DOHH2 (cell line): Measurements from ENCODE around the gene ZNRF3.

Experiments
- H3F3A ChIP-seq: fragments of 200-600 bp; sonication (generic), shearing (Covaris generic); 2 replicates; pipeline ENCODE4 v1.6.0; 2016; ENCODE audit warnings: antibody characterized with exemption, mild to moderate bottlenecking; ENCODE audit not compliant: control insufficient read depth, insufficient read depth
- H3K27ac ChIP-seq: fragments of 200-600 bp; sonication (generic); 2 replicates; pipeline ENCODE4 v1.5.1; 2014; ENCODE audit warnings: low read depth, mild to moderate bottlenecking, low read length, moderate library complexity
- H3K27me3 ChIP-seq: fragments of 200-600 bp; sonication (generic); 2 replicates; pipeline ENCODE4 v1.6.1; 2014; ENCODE audit warnings: mild to moderate bottlenecking, low read length, mixed read lengths; ENCODE audit not compliant: control insufficient read depth
- H3K36me3 ChIP-seq: fragments of 200-600 bp; sonication (generic); 2 replicates; pipeline ENCODE4 v1.6.1; 2014; ENCODE audit warnings: mild to moderate bottlenecking, low read length, moderate library complexity, mixed read lengths; ENCODE audit not compliant: control insufficient read depth
- H3K4me1 ChIP-seq: fragments of 200-600 bp; sonication (generic); 2 replicates; pipeline ENCODE4 v1.6.1; 2014; ENCODE audit warnings: mild to moderate bottlenecking, low read length, mixed read lengths; ENCODE audit not compliant: control insufficient read depth
- H3K4me2 ChIP-seq: fragments of 200-600 bp; sonication (generic); 2 replicates; pipeline ENCODE4 v1.6.0; 2014; ENCODE audit warnings: mild to moderate bottlenecking, low read length, moderate library complexity
- H3K4me3 ChIP-seq: fragments of 200-600 bp; sonication (generic); 2 replicates; pipeline ENCODE4 v1.5.1; 2014; ENCODE audit warnings: mild to moderate bottlenecking, low read length, mixed read lengths
- H3K79me2 ChIP-seq: fragments of 200-600 bp; sonication (generic); 2 replicates; pipeline ENCODE4 v1.6.1; 2014; ENCODE audit warnings: mild to moderate bottlenecking, low read length, mixed read lengths; ENCODE audit not compliant: control insufficient read depth
- H3K9me2 ChIP-seq: fragments of 200-600 bp; sonication (generic); replicated peaks from 2 replicates; pipeline ENCODE4 v1.6.1; 2014; ENCODE audit warnings: mild to moderate bottlenecking, low read length, mixed read lengths; ENCODE audit not compliant: control insufficient read depth
- H3K9me3 ChIP-seq: fragments of 200-600 bp; sonication (generic); 2 replicates; pipeline ENCODE4 v1.6.1; 2014; ENCODE audit warnings: antibody characterized with exemption, low read length, mixed read lengths; ENCODE audit not compliant: control insufficient read depth, insufficient read depth
- H4K20me1 ChIP-seq: fragments of 200-600 bp; sonication (generic); 2 replicates; pipeline ENCODE4 v1.6.0; 2014; ENCODE audit warnings: low read depth, mild to moderate bottlenecking, antibody characterized with exemption, low read length, moderate library complexity; ENCODE audit not compliant: control insufficient read depth, insufficient read depth
- EZH2phosphoT487 ChIP-seq: fragments of 200-600 bp; sonication (generic); IDR thresholded peaks from 2 replicates; pipeline ENCODE4 v1.6.1; 2017; ENCODE audit warnings: borderline replicate concordance, mild to moderate bottlenecking, antibody characterized with exemption, low read length, moderate library complexity, mixed read lengths
- TF ChIP-seq, protein P1 (sequence below): fragments of 200-600 bp; sonication (generic); IDR thresholded peaks from one replicate; pipeline ENCODE4 v1.5.1; 2014; ENCODE audit warnings: antibody characterized with exemption, mild to moderate bottlenecking, low read depth, low read length; ENCODE audit not compliant: poor library complexity, severe bottlenecking

ZNRF3 gene

DNA sequence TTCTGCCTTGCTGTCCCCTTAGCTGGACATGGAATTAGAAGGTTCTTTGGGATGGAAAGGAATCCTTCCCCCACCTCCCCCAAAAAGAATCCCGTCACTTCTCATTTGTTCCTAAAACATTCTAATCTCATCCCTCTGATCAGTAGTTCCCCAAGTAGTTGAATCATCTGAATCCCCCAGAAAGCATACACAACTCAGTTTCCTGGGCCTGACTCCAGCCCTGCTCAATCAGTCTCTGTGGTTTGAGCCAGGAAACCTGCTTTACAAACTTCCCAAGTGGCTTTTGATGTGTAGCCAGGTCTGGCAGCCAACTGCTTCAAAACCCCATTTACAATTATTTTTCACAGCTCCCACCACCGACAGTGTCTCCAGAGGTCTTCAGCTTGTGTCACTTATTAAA is 158.0 kb downstream of the ZNRF3 start:
- Histone ChIP-seq H3K9me3 (no peaks in the 10 kb centered on the region), H3K4me2 (no peak overlapping the region), H4K20me1 (no peaks in the 10 kb centered on the region), H3K9me2 (no peaks in the 10 kb centered on the region), H3K79me2 (no peaks in the 10 kb centered on the region), H3K27me3 (peaks cover 10% of the 10 kb centered on the region), H3K27ac (no peak overlapping the region), H3K36me3 (no peaks in the 10 kb centered on the region), H3K4me3 (no peak overlapping the region), H3K4me1 (no peaks in the 10 kb centered on the region), H3F3A (no peaks in the 10 kb centered on the region)
- no peak for TF ChIP-seq EZH2phosphoT487
- TF ChIP-seq, protein P1, sequence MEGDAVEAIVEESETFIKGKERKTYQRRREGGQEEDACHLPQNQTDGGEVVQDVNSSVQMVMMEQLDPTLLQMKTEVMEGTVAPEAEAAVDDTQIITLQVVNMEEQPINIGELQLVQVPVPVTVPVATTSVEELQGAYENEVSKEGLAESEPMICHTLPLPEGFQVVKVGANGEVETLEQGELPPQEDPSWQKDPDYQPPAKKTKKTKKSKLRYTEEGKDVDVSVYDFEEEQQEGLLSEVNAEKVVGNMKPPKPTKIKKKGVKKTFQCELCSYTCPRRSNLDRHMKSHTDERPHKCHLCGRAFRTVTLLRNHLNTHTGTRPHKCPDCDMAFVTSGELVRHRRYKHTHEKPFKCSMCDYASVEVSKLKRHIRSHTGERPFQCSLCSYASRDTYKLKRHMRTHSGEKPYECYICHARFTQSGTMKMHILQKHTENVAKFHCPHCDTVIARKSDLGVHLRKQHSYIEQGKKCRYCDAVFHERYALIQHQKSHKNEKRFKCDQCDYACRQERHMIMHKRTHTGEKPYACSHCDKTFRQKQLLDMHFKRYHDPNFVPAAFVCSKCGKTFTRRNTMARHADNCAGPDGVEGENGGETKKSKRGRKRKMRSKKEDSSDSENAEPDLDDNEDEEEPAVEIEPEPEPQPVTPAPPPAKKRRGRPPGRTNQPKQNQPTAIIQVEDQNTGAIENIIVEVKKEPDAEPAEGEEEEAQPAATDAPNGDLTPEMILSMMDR: no peak

DNA sequence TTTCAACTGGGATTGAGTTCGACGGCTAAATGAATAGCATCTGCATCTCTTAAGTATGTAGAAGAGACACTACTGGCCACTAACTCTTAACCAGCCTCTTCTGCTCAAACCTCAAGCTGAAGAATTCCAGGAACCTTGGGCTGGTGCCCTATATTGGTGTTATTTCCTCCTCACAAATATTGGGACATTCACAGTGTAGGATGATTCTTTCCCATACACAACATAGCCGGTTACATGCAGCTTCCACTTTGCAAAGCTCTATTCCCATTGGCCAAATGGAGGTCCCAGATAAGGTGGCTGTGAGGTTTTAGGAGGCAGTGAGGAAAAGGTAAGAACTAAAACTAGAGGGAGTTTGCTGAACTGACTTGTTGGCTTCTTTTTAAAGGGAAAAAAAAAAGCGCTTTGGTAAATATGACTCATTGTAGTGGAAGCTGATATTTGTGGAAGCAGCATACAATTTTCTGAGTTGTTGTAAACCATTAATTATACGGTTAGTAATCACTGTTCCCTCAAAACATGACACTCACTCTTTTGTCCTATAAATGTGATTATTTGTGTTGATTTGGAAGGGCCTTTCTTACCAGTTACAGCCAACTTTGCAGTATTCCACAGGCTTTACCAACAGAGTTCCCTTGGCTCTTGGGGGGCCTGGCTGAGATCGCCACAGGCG is 160.7 kb downstream of the ZNRF3 start:
- H3K79me2 ChIP-seq: no peaks in the 10 kb centered on the region
- no peaks in the 10 kb centered on the region for H3F3A ChIP-seq
- no peak overlapping the region for H3K27ac ChIP-seq
- no peaks in the 10 kb centered on the region for H4K20me1 ChIP-seq
- H3K9me2 ChIP-seq: no peaks in the 10 kb centered on the region
- no peak overlapping the region for H3K4me2 ChIP-seq
- no peak overlapping the region for H3K4me3 ChIP-seq
- H3K9me3 ChIP-seq: no peaks in the 10 kb centered on the region
- no peaks in the 10 kb centered on the region for H3K4me1 ChIP-seq
- TF ChIP-seq EZH2phosphoT487: no peak
- TF ChIP-seq, protein P1: no peak
- peaks cover 10% of the 10 kb centered on the region for H3K27me3 ChIP-seq
- H3K36me3 ChIP-seq: no peaks in the 10 kb centered on the region

DNA sequence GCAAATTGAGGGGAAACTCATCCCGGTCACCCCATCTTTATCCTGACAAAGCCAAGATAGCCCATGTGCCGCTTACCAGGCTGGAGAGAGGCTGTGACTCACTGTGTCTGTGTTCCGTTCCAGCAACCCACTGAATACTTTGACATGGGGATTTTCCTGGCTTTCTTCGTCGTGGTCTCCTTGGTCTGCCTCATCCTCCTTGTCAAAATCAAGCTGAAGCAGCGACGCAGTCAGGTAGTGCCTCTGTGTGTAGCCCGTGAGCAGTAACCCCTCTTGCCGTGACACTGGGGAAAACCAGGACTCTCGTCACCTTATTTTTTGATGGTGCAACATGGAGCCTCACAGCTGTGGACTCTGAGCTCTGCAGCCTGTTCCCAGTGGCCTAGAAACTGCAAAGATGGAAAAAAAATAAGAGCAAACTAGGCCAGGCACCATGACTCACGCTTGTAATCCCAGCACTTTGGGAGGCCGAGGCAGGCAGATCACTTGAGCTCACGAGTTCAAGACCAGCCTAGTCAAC is 161.3 kb downstream of the ZNRF3 start:
- no peaks in the 10 kb centered on the region for H3K9me2 ChIP-seq
- H3F3A ChIP-seq: no peaks in the 10 kb centered on the region
- H3K27me3 ChIP-seq: peaks cover 10% of the 10 kb centered on the region
- H3K79me2 ChIP-seq: no peaks in the 10 kb centered on the region
- H3K4me3 ChIP-seq: no peak overlapping the region
- H3K9me3 ChIP-seq: no peaks in the 10 kb centered on the region
- H3K4me2 ChIP-seq: no peak overlapping the region
- no peaks in the 10 kb centered on the region for H3K36me3 ChIP-seq
- H3K4me1 ChIP-seq: no peaks in the 10 kb centered on the region
- no peak overlapping the region for H3K27ac ChIP-seq
- TF ChIP-seq EZH2phosphoT487: no peak
- TF ChIP-seq, protein P1: no peak
- no peaks in the 10 kb centered on the region for H4K20me1 ChIP-seq
